CD4-positive, alpha-beta T cell treated with Interleukin-1 beta for 1 hour (primary cell): ENCODE data around the gene NUSAP1.
"Not testable (repeated sequence)": the region's sequence is repeated elsewhere in the genome, so short reads cannot be mapped to it uniquely, and the experiment has no call there.

Experiments
- DNase-seq, 2 donors: peaks; one replicate each; pipeline ENCODE4 v3.0.0-alpha.2; 2020 to 2022

NUSAP1 gene, protein sequence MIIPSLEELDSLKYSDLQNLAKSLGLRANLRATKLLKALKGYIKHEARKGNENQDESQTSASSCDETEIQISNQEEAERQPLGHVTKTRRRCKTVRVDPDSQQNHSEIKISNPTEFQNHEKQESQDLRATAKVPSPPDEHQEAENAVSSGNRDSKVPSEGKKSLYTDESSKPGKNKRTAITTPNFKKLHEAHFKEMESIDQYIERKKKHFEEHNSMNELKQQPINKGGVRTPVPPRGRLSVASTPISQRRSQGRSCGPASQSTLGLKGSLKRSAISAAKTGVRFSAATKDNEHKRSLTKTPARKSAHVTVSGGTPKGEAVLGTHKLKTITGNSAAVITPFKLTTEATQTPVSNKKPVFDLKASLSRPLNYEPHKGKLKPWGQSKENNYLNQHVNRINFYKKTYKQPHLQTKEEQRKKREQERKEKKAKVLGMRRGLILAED

DNA sequence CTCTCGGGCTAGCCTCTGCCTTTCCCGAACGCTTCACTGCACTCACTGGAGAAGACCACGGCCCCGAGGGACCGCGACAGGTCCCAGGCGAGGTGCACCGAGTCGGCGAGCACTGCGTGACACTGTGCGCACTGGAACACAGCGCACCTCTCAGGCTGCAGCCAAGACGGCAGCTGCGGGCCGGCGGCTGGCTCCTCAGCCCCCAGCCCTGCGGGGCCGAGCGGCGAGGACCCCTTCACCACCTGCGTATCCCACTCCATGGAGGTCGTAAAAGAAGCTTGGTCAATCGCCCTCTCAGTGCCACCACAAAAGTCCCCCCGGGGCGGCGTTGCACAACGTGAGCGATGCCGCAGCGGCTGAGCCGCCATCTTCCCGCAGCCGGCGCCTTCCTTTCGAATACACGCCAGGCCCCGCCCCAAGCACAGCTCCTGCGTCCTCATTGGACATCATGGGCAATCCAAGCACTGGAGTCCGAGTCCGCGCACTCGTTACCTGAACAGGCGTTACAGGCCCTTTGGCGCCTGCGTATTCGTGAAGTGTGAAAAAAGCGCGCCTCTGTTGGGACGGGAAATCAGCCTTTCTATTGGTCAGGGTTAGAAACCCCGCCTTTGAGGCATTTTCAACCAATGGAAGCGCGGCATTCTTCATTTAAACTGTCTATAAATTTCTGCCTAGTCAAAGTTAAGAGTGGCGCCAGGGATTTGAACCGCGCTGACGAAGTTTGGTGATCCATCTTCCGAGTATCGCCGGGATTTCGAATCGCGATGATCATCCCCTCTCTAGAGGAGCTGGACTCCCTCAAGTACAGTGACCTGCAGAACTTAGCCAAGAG lies at the start of gene NUSAP1, which contains the start of gene OIP5:
Gene NUSAP1, plus strand, starts transcription at position 688 of the 832 bp plus-strand sequence. Its CDS starts 77 bp downstream, at position 765.
Gene OIP5, minus strand, starts transcription at position 398 of the 832 bp plus-strand sequence. Its CDS starts 30 bp downstream, at position 368.
- peak; percentile 99 for DNase-seq

DNA sequence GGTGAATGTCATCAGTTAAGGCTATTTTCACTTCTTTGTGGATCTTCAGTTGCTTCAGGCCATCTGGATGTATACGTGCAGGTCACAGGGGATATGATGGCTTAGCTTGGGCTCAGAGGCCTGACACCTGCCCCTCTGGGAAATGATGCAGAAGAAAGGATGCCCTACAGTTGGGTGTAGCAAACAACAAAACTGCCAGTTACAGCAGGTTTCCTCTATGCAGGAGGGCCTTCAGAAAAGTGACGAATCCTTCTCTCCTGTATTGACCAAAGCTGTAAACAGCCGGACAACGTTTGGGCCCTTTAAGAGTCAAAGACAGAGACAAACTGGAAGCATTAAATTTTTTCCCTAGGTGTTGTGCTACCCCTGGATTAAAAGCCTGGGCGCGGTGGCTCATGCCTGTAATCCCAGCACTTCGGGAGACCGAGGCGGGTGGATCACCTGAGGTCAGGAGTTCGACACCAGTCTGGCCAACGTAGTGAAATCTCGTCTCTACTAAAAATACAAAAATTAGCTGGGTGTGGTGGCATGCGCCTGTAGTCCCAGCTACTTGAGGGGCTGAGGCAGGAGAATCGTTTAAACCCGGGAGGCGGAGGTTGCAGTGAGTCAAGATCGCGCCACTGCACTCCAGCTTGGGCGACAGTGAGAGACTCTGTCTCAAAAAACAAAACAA lies 49.6 kb upstream of the NUSAP1 start:
- not testable (repeated sequence) for DNase-seq

DNA sequence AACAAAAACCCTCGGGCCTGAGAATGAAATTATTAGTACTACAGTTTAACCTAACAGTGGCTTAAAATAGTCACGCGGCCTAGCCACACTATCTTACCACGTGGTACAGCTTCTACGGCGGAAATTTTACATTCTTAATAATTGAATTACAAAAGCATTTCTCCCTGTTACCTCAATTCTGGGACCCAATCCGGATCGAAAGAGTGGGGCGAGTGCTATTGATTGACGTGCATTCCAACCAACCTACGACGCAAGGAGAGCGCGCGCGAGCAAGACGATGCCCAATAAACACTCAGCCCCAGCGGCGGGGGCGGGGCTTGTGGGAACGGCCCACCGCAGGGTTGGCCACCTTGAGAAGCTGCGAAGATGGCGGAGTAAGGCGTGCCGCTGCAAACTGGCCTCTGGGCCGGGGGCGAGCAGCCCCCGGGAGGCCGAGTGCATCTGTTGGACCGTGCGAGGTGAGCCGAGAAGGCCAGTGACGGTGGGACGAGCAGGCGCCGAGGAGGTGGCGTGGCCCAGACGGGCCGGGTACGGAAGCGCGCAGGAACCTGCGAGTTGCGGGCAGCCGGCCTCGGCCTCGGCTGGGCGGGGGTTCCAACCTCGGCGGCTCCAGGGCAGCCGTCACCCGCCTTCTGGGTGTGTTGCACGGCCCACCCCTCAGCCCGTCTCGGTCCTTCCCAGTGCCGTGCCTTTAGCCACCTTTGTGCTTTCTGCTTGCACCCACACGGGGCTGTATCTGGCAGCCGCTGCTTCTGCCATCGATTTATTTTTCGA lies 48.8 kb upstream of the NUSAP1 start:
- peak; percentile 98 to 99 for DNase-seq

DNA sequence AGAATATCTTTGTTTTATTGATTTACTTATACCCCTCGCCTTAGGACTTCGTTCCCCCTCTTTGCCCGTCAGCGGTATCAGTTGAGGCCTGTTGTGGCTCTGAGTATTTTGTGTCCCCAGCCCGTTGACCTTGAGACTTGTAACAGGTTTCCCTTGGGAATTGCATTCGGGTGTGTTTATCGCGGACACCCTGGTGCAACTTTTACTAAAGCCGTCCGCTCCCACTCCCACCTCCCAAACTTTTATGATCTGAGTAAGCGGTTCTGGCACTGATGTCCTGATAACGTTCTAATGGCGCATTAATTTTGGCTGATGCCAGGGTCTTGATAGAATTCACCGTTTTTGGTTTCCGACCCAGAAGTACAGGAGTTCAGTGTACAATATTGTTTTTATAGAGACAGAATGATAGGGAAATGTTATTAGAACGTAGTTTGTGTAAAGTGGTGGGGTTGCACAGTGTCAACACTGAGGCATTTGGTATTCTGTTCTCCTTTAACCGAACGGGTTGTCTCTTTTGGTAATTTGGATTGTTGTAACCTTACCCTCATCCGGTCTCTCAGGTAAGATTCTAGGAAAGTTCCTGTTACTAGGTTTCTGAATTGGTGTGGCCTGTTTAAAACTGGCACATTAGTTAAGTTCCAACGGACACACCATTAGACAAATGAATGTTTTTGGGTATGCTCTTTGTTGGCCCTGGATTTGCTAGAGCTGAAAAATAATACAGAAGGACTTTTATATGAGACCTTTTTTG lies 48.1 kb upstream of the NUSAP1 start:
- peak in 1 of 2 donors; percentile 26 for DNase-seq

DNA sequence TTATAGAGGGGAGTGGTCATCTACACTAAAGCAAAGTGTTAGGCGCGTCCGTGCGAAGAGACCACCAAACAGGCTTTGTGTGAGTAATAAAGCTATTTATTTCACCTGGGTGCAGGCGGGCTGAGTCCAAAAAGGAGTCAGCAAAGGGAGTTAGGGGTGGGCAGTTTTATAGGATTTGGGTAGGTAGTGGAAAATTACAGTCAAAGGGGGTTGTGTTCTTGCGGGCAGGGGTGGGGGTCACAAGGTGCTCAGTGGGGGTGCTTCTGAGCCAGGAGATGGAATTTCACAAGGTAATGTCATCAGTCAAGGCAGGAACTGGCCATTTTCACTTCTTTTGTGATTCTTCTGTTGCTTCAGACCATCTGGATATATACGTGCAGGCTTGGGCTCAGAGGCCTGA lies 47.4 kb upstream of the NUSAP1 start:
- no peak for DNase-seq

DNA sequence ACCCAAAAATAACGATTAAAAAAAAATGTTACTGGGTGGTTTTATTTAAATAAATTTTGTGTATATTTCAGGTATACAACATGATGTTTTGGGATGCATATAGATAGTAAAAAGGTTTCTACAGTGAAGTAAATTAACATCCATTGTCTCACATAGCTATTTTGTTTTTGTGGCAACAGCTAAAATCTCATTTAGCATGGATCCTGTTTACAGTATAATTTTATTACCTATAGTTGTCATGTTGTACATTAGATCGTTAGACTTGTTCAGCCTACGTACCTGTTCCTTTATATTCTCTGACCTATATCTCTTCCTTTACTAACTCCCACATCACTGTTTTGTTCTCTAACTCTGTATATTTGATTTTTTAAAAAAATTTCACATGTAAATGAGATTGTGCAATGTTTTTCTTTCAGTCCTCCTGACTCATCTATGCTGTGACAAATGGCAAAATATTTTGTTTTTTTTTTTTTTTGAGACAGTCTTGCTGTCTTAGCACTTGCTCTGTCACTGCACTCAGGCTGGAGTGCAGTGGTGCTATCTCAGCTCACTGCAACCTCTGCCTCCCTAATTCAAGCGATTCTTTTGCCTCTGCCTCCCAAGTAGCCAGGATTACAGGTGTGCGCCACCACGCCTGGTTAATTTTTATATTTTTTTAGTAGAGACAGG lies 45.9 kb upstream of the NUSAP1 start:
- no peak for DNase-seq

DNA sequence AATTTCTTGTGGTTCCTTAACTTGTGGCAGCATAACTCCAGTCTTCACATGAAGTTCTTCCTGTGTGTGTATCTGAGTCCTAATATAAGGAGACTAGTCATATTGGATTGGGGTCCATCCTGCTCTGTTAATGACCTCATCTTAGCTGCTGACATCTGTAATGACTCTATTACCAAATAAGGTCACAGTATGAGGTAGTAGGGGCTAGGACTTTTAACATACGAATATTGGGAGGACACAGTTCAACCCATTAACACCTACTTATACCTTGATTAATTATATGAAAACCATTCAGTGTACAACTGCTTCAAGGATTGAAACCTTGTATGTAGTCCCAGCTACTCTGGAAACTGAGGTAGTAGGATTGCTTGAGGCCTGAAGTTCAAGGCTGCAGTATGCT lies 44.2 kb upstream of the NUSAP1 start:
- DNase-seq, result no peak

DNA sequence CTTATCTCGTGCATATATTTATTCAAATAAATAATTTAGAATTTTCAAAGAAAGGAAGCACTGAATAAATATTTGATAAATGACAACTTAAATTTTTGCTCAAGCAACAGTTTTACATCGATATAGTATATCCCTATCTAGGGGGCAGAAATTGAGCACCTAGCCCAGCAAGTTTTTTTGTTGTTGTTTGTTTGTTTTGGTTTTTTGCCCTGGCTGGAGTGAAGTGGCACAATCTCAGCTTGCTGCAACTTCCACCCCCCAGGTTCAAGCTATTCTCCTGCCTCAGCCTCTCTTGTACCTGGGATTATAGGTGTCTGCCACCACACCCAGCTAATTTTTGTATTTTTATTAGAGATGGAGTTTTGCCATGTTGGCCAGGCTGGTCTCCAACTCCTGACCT lies 42.7 kb upstream of the NUSAP1 start:
- no peak for DNase-seq

DNA sequence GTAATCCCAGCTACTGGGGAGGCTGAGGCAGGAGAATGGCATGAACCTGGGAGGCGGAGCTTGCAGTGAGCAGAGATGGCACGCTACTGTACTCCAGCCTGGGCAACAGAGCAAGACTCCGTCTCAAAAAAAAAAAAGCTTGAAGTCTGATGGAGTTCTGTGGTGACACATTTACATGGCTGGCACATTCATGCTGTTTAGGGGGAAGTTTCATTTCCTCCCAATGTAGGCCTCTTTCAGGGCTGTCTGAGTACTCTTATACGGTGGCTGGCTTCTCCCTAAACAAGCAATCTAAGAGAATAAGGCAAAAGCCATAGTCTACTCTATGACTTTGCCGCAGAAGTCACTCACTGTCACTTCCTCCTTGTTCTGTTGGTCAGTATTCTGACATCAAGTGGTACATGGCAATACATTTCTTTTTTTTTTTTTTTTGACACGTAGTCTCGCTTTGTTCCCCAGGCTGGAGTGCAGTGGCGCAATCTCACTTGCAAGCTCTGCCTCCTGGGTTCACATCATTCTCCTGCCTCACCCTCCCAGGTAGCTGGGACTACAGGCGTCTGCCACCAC lies 41.5 kb upstream of the NUSAP1 start:
- peak in 1 of 2 donors; percentile 52 for DNase-seq

DNA sequence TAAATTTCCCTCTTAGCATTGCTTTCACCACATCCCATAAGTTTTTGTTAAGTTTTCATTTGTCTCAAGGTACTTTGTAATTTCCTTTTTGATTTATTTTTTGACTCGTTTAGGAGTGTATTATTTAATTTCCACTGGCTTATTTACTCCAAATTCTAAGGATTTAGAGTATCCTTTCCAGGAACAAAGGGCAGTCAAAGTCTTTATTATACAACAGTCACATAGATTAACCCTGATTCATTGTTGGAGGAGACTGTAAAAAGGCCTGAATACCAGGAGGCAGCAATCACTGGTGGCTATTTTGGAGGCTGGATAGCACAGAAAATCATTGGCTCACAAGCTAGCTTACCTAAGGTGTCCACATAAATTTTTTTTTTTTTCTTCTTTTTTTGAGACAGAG lies 40.2 kb upstream of the NUSAP1 start:
- DNase-seq, result no peak

DNA sequence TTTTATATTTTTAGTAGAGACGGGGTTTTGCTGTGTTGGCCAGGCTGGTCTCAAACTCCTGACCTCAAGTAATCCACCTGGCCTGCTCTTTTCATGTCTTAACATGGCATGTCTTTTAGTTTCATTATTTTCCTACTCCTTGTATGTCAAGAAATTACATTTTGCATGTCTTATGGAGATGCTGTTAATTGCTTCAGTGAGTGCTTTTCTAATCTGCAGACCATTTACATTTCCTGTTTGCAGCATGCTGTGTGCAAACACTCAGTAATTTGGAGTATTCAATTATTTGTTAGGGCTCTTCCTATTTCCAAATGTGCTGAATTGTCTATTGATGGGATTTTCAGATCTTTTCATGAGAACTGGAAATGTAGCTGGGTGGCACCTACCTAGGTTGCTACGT lies 31.5 kb upstream of the NUSAP1 start:
- not testable (repeated sequence) for DNase-seq

DNA sequence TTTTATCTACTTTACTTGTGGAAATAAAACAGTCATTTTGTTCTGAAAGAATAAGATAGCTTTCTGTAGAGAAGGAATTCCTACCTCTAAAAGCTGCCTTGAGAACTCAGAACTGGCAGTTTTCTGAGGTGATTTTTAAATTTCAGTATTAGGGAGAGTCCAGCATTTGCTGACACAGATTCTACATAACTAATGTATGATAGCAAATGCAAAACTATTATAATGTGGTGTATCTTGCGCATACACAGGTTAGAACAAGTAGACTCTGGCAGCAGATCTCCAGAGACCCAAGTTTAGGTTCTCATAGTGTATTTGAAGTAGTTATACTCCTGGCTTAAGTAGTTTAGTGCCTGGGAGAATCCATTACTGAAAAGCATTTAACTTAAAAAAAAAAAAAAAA lies 31.1 kb upstream of the NUSAP1 start:
- no peak for DNase-seq

DNA sequence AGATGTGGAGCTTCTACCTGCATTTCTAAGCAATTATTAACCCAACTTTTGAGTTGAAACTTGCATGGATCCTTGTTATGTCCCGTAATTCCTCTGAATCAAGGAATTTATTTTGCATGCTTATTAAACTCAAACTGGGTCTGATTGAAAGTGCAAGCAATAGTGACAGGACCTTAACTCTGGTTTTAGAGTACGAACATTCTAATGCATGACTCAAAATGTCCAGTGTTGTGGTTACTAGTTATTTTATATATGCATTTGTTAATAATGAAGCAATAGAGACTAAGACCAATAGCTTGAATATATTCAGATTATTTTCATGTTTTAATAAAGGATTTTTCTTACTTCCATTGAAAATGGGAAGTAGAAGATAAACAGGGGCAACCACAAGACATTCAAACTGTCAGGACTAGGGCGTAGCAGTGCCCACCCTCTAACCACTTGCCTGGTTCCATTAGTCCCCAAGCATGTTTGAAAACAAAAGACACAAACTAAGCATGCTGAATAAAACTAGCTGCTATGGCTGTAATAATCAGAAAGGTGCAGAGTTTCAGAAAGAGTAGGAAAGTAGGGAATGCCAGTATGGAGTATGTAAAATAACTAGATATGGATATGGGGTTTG lies 28.4 kb upstream of the NUSAP1 start:
- DNase-seq, result no peak

DNA sequence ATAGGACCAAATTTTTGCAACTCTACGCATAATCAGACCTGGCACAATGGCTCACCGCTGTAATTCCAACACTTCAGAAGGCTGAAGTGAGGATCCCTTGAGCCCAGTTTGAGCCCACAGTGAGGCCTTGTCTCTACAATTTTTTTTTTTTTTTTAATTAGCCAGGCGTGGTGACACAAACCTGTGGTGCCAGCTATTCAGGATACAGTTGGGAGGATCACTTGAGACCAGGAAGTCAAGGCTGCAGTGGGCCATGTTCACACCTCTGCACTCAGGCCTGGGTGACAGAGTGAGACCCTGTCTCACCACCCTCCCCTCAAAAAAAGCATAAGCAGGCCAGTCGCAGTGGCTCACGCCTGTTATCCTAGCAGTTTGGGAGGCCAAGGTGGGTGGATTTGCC lies 25.0 kb upstream of the NUSAP1 start:
- DNase-seq, result no peak

DNA sequence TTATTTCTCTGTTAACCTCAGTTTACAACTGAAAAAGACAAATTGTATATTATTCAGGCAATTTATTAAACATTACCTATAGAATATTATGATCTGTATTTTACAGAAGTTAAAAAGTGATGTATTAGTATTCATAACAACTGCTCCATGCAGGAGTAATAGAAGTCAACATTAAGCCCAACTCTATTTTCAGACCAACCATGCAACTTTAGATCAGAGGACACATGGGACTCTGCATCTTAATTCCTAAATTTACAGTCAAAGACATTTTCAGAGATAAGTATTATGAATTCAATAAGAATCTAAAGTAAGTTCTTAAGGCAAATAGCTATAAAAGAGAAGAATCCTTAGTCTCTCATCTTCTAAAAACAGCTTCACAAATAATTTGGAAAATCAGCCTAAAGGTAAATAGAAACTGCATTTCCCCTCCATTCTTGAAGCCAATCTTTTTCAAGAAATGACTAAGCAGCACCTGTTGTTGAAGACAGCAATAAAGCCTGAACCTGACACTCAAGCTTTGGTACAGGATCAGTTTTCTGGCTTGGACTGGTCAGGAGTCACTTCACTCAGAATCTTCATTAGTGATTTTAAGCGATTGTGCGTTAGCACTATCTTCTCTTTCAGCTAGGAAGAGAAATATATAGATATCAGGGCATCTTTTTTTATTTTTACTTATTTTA lies 23.3 kb upstream of the NUSAP1 start:
- DNase-seq, result no peak

DNA sequence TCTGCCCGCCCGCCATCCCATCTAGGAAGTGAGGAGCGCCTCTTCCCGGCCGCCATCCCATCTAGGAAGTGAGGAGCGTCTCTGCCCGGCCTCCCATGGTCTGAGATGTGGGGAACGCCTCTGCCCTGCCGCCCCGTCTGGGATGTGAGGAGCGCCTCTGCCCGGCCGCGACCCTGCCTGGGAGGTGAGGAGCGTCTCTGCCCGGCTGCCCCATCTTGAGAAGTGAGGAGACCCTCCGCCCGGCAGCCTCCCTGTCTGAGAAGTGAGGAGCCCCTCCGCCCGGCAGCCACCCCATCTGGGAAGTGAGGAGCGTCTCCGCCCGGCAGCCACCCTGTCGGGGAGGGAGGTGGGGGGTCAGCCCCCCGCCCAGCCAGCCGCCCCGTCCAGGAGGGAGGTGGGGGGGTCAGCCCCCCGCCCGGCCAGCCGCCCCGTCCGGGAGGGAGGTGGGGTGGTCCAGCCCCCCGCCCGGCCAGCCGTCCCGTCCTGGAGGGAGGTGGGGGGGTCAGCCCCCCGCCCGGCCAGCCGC lies 11.8 kb upstream of the NUSAP1 start:
- not testable (repeated sequence) for DNase-seq

DNA sequence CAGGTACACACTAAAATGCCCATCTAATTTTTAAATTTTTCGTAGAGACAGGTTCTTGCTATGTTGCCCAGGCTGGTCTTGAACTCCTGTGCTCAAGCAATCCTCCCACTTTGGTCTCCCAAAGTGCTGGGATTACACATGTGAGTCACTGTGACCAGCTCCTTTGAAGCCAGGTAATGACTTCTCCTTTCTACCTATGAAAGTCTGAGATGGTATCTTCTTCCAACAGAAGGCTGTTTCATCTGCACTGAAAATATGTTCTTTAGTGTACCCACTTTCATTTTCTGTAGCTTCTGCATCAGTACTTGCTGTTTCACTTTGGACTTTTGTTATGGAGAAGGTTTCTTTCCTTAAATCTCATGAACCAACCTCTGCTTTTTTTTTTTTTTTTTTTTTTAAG lies 9.1 kb upstream of the NUSAP1 start:
- no peak for DNase-seq

DNA sequence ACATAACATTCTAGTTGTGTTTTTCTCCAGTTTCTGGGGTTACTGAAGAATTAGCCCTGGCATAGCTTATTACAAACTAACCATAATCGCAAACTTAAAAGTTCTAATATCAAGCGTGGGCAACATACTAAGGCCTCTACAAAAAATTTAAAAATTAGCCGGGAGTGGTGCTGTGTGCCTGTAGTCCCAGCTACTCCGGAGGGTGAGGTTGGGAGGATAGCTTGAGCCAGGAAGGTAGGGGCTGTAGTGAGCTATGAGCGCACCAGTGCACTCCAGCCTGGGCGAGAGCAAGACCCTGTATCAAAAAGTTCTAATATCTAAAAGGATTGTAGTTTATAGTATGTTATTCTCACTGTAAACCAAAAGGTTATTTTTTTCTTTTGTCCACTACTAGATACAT lies 1.4 kb upstream of the NUSAP1 start:
- no peak for DNase-seq

DNA sequence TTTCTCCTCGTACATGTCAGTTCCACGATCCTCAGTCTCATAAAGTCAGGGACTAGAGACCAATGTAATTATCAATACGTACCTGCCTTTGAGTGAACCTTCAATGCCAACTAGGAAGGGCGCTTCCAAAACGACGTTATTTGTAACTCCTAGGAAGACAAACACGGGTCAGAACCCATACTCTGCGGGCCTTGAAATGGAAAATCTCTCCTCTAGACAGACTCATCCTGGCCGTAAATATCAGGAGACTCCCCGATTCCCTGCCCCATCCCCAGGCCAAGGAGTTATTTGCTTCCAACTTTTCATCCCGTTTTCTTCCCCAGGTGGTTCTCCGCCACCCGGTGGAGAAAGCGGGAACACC lies 868 bp upstream of the NUSAP1 start:
- DNase-seq, result peak in 1 of 2 donors; percentile 2
